SKM-1 (cell line): Measurements from ENCODE around the gene TREH.

Source experiments
- DNase-seq: peaks from one replicate; lab custom pipeline; 2025; ENCODE audit not compliant: unreplicated experiment; lab: John Stamatoyannopoulos, UW

Gene TREH

GRCh38 chr11:118631142-118631909 is 48.1 kb downstream of the TREH start:
- DNase-seq: no peak

DNA sequence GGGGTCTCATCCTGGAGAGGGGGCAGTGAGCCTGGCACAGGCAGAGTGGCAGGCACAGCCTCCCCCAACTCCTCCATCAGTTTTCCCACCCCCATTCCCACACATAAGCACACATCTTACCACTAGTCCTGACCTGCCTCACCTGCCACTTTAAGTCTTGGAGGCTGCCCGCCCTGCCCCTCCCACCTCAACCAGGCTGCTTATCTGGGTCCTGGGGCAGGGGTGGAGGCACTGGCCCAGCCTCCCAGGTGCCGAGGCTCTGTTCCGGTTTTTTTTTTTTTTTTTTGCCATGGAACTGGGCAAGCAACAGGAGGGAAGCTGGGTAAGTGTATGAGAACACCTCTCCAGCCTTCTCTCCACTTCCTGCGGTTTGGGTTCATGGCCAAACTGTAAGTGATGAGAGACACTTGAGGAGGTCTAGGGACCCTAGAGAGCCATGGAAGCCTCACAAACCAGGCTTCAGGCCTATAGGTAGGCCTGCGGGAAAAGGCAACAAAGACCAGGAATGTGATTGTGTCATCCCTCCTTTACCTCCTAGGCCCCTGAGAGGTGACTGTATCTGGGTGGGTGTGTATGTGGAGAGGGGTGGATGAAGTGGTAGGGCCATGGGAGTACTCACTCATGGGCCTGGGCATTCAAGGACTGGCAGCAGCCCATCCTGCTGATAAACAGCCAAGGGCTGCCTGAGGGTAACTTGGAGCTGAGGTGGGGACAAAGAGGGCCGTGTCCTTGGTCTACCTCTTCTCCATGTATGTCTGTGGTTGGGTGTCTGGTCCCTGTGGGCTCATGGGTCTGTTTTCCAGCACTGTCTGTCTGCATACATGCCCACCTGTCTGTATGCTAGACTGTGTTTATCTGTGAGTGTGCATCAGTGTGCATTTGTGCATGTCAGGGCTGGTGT is 49.4 kb downstream of the TREH start:
- no peak for DNase-seq

DNA sequence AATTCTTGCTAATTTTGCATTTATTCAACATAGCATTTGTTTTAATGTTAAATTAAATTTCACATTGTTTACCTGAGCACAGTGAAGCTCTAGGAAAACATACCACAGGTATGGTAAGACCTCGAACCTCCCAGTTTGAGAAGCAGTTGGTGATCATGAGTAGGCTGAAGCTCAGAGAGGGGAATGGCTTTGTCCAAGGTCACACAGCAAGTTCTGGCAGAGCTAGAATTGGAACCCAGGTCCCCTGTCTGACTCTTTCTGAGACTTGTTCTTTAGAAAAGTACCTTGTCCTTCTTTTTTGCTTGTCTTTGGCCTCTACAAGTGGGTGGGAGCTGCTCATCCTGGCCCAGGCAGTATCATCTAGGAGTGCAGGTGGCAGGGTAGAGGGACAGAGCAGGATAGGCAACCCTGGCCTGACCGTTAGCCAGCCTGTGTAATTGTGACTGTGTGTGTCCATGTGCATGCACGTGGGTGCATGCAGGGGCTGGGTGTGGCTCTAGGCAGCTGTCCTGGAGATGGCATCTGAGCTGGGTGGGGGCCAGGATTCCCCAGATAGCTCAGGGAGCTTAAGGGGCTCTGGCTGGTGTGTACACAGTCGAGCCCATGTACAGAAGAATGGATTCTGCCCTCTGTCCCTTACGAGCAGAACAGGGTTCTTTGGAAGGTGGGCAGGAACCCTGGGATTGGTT is 50.4 kb downstream of the TREH start:
- no peak for DNase-seq

DNA sequence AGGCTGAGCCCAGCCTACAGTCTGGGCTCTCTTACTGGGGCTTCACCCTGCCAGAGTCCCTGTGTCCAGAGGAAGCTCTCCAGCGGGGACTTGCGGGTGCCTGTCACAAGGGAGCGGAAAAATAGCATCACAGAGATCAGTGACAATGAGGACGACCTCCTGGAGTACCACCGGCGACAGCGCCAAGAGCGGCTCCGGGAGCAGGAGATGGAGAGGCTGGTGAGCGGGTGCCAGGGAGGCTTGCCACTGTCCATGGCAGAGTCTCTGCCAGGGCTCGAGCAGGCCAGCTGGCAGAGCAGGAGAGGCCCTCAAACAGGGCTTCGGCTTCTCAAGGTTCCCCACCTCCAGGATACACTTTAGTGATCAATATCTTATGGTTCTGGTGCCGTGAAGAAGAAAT is 51.0 kb downstream of the TREH start:
- no peak for DNase-seq

- DNase-seq: no peak
Observed at GRCh38 chr11:118628031-118628430, 51.4 kb downstream of the TREH start.

DNA sequence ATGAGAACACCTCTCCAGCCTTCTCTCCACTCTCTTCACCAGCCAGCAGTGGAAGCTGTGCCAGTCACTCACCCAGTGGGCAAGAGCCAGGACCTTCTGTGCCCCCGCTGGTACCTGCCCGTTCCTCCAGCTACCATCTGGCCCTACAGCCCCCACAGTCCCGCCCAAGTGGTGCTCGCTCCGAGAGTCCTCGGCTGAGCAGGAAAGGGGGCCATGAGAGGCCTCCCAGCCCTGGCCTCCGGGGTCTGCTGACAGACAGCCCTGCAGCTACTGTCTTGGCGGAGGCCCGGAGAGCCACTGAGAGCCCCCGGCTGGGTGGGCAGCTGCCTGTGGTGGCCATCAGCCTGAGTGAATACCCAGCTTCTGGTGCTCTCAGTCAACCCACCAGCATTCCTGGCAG is 51.9 kb downstream of the TREH start:
- DNase-seq: no peak

DNA sequence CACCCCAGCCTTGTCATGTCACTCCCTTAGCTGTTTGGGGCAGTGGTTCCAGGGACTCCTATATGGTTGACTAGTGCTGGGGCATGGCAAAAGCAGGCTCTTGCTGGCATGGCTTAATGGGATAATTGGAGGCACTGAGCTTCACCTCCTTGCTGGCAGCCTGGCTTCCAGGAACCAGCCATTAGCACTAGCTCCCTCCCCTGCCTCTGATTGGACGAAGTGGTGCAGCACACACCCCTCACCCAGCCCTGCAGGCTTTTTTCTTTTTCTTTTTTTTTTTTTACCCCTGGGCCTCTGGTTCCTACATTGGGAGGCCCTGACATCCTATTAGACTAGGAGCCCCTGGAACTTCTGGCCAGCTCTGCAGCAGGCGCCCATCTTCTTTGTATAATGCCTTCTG is 53.5 kb downstream of the TREH start:
- no peak for DNase-seq

- no peak for DNase-seq
Observed at GRCh38 chr11:118625036-118625690, 54.3 kb downstream of the TREH start.

DNA sequence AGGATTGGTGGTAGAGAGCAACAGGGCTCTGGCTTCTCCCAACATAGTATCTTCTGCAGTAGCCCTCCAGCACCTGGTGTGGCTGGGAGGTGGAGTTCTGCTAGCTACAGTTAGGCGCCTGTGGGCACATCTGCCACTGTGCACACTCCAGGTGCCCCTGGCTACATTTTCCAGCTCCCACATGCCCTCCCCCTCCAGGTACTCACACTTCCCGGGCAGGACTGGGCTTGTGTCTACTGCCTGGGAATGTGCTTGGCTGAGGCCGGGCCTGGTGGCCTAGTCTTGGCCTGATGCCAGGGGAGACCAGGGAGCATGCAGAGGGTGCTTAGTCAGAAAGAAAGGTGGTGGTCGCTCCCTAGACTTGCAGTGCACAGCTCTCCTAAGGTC is 56.2 kb downstream of the TREH start:
- DNase-seq: no peak

DNA sequence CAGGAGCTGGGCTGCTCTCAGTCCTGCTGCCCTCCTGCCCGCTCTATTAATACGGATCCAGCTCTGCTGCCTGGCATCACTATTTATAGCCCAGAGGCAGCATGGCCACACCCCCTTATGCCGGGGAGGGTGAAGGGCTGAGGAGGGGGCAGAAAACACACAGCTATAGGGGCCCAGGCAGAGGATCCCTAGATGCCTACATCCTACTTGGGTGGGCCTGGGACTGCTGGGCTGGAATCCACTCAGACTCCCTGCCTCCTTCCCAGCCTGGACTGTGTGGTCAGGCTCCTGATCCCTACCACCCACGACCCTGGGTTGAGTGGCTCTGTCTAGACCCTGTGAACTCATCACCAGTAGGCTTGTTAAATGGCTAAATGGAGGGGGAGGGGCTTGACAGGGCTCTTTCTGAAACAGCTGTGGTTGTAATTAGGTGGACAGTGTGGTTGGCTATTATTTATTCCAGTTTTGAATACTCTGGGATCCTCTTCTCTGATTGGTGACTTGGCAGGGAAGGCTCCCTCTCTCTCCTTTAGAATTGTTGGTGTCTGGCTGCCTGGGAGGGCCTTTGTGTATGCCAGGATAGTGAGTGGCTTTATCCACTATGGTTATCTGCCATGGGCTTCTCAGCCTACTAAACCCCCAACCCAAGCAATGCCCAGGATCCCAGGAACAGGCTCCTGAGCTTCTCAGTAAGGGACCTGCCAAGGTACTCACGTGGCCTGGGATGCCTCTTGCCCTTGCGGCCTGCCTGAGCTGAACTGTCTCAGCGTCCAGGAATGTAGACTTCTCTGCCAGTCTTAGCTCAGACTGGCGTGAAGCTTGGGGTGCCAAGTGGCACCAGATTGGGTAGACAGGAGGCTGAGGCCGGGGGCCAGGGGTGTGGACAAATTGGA is 56.8 kb downstream of the TREH start:
- no peak for DNase-seq

GRCh38 chr11:118621784-118622375 is 57.6 kb downstream of the TREH start:
- DNase-seq: no peak

DNA sequence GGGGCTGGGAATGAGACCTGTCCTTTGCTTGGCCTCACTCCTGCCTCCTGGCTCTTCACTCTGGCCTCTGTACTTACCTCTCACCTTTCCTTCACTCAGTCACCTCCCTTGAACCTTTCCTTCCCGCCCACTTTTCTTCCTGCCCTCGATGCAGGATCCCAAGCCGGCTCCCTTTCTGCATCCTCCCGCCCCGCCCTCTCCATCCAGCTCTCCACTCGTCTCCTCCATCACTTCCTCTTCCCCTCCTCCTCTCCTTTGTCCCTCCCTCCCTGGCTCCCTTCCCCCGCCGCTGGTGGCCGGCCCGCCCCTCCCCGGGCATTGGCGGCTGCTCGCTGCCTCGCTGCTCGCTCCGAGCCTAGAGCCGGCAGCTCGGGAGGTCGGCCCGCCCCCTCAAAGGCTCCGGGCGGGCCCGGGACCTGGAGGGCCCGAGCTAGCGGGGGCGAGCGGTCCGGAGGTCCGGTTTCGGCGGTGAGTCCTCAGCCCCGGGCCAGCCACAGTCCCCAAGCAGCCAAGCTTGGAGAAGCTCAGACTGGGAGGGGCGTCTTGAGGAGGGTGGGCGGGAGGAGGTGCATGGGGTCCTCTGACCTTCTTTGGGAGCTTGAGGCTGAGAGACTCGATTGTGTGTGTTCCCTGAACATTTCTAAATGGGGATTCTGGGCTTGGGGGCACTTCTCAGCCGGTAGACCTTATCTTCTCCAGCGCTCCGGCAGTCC is 58.2 kb downstream of the TREH start:
- DNase-seq: peak; percentile 50

DNA sequence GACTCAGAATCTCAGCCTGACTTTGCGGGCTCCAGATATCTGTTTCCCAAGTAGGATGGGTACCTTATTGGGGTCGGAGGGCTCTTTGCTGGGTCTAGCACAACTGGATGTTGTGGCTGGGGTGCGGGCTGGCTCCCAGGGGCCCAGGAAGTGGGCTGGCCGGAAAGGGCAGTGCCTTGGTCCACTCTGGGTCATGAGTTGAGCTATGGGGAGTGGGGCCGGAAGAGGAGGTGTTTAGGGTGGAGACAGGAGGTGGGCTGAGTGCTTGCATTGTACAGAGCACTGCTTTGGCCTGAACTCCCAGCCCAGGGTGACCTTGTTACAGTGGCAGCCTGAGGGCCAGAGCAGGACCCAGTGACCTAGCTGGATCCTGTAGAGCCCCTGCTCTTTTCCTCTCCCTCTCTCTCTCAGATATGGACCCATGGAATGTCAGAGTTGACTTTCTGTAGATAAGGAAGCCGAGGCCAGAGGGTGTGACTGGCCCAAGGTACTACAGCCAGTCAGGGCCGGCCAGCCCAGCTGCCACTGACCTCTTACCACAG is 58.9 kb downstream of the TREH start:
- DNase-seq: no peak

- no peak for DNase-seq
Observed at GRCh38 chr11:118619444-118620197, 59.8 kb downstream of the TREH start.

DNA sequence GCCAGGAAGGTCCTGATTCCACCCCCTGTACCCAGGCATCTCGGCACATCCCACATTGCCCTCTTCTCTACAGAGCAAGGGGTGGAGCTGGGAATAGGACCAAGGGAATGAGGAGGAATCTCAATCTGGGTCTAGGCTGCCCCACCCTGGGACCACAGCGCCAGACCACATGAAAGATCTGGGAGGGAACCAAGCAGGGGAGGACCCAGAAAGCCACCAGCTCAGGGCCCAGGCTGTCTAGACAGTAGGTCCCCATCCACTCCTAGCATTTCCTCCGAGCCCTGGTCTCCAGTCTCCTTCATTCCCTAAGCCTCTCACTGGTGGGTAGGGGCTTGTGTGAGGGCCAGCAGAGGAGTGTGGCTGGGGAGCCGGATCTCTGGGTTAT is 60.5 kb downstream of the TREH start:
- DNase-seq: no peak

DNA sequence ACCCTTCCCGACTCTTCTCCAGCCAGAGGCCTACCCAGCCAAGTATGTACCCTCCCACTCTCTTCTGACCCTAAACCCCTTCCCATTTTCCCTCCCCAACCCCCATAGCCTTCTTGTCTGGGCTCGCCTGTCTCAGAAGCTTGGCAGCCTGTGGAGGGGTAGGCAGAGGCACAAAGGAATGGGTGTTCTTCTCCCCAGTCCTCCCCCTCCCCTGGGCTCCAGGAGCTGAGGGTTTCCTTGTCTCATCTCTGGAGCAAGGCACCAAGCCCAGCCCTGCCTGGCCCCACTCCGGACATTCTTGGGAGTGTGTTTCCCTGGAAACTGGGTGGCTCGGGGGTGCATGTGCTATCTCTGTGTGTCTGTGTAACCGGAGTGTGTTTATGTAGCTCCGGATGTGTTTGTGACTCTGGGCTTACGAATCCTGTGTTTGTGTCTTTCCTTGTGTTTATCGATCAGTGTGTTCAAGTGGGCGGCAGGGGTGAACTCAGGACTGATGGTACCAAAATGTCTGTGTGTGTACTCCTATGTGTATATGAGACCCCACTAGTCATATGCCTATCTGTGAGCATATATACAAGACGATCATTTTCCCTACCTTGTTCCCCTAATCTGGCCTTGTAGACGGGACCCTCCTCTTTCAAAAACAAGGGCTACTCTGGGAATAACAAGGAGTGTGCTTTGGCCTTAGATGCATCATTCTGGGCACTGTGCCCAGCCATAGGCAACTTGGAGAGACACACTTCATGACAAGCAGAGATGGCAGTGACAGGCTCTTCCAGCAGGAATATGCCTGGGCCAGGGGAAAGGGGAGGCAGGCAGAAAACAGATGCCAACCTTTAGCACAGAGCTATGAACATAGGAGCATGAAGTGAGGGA is 61.1 kb downstream of the TREH start:
- no peak for DNase-seq

- DNase-seq: no peak
Observed at GRCh38 chr11:118615976-118616371, 63.5 kb downstream of the TREH start.
